ENCODE measurements around the gene WDR75.

Gene WDR75

DNA sequence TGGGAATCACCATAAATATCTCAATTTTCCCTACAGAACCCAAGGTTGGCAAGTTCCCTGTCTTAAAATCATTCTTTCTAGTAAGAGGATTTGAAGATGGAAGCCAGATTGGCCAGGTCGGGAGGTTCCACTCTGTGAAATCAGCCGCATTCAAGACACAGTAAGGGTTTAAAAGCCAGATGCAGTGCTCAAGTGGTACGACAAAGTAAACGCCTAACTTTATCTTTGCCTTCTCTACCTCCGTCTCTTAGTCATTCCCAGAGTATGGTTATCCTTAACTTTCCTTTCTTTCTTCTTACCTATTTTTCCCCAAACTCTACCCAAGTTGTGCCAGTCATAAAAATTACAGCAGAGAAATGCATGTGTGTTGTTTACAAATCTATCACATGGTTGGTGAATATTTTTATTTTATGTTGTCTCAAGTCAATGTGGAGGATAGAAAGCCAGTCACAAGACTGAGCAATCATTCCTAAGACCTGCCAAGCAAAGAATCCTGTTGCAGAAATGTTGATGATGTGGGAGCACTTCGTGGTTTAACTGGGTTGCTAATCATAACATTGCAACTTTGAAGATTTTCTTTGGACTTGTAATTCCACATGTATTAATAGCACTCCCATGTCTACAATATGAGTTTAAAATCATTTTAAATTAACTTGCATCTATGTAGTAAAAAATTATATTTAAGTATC, 76.7 kb downstream of the WDR75 start:
- TF ChIP-seq, protein P1, sequence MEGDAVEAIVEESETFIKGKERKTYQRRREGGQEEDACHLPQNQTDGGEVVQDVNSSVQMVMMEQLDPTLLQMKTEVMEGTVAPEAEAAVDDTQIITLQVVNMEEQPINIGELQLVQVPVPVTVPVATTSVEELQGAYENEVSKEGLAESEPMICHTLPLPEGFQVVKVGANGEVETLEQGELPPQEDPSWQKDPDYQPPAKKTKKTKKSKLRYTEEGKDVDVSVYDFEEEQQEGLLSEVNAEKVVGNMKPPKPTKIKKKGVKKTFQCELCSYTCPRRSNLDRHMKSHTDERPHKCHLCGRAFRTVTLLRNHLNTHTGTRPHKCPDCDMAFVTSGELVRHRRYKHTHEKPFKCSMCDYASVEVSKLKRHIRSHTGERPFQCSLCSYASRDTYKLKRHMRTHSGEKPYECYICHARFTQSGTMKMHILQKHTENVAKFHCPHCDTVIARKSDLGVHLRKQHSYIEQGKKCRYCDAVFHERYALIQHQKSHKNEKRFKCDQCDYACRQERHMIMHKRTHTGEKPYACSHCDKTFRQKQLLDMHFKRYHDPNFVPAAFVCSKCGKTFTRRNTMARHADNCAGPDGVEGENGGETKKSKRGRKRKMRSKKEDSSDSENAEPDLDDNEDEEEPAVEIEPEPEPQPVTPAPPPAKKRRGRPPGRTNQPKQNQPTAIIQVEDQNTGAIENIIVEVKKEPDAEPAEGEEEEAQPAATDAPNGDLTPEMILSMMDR (IDR thresholded peaks at IDR 0.05; ENCODE audit: low read depth, low read length): no peak
- no peak overlapping the region for H3K4me3 ChIP-seq (ENCODE audit: low read depth, low read length)
- no peak for DNase-seq

DNA sequence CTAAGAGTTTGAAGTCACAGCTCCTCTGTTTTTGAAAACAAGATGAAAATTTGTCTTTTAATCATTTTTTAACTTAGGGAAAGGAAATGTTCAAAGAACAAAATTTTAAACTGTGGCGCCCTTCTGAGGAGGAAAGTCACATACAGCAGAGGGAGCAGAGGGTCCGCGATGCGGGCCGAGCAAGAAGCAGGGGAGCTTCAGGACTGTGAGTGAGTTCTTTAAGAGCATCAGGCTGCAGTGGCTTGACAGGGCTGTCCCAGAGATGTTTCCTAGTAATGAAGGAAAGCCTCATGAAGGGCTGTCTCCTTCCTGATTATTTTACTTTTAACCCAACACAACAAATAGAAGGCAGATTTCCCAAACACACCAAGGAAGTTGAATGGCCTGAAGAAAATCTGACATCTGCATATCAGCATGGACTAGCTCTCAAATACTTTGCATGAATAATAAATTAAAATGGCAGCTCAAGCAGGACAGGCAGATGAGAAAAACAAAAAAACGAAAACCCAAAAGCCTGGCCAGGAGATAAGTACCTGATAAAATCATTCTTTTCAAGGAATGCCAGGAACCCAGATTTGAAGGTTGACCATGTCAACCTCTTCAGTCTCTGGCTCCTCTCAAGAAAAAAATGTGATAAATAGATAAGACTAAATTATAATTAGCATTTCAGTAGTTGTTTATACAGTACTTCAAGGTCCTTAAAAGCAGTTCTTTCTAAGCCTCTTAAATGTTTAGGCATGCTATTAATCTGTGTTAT, 78.5 kb downstream of the WDR75 start:
- no peak overlapping the region for H3K4me3 ChIP-seq (ENCODE audit: low read depth, low read length)
- H3K27me3 ChIP-seq (ENCODE audit: insufficient read depth, low read depth, severe bottlenecking): no peaks in the 10 kb centered on the region
- no peaks in the 10 kb centered on the region for H3K36me3 ChIP-seq
- H3K9me3 ChIP-seq (ENCODE audit: severe bottlenecking): no peaks in the 10 kb centered on the region
- DNase-seq: no peak
- no peak overlapping the region for H3K27ac ChIP-seq
- TF ChIP-seq, protein P1 (IDR thresholded peaks at IDR 0.05; ENCODE audit: low read depth, low read length): no peak

More for the DNA sequence above, 76.7 kb downstream of the WDR75 start:
- Histone ChIP-seq H3K36me3 (no peaks in the 10 kb centered on the region), H3K9me3 (ENCODE audit: severe bottlenecking) (no peaks in the 10 kb centered on the region), H3K27ac (no peak overlapping the region), H3K27me3 (ENCODE audit: insufficient read depth, low read depth, severe bottlenecking) (no peaks in the 10 kb centered on the region)

DNA sequence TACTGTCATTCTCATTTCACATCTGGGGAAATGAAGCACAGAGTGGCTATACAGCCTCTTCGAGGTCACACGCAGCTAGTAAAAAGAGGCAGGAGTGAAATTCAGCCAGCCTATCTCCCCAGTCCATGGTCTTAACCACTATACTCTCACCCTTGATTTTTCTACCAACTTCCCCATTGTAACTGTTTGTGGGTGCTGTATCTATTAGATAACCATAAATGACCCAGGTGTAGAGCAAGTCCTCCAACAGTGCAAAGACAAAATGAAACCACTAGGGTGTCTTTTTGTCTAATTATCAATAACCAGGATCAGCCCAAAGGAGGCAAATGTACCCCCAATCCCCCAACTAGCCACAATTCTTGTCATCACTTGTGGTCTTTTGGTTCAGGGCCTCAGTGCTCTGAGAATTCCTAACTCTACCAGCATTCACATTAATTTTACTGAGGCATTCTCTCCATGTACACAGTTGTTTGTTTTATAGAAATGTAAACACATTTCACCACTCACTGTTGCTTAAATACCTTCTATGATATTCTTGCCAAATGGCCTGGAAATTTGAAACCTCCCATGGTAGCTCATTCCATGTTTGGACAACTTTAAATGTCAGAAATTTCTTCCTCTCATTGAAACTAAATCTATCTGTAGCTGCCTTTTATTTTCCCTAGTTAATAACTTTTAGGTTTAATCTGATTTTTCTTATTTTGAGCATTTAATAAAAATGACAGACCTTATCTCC, 80.6 kb downstream of the WDR75 start:
- no peak overlapping the region for H3K27ac ChIP-seq
- no peak overlapping the region for H3K4me3 ChIP-seq (ENCODE audit: low read depth, low read length)

DNA sequence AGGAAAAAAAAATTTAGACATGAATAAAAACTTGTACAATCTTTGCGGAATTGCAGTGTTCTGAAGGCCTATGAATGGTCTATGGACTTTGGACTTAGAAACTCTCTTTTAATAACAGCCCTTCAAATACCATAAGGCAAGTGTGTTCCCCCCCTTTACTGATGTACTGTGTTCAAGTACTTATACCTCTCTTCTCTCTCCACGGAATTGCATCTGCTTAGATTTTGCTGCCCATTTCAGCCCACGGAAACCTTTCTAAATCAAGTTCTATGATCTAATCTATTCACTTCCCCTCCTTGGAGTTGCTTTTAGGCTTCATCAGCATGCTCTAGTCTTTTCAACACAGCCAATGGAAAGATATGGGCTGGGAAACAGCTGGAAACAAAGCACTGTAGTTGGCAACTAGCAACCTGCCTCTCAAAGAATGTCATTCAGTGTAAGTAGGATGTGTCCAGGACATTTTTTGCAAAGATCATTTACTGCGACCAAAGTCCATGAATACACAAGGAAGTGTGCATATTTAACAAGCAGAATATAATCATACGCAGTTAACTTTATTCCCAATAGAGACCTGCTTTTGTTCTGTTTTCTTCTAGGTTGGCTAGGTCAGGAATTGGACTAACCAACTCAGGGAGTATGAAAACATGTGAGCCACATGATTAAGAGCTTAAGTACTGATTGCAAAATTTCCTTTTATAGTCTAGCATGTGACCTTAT, 81.3 kb downstream of the WDR75 start:
- Histone ChIP-seq H3K9me3 (ENCODE audit: severe bottlenecking) (no peaks in the 10 kb centered on the region), H3K4me3 (ENCODE audit: low read depth, low read length) (no peak overlapping the region), H3K27me3 (ENCODE audit: insufficient read depth, low read depth, severe bottlenecking) (no peaks in the 10 kb centered on the region), H3K36me3 (no peaks in the 10 kb centered on the region), H3K27ac (no peak overlapping the region)
- DNase-seq: no peak
- TF ChIP-seq, protein P1 (IDR thresholded peaks at IDR 0.05; ENCODE audit: low read depth, low read length): no peak

More for the DNA sequence above, 80.6 kb downstream of the WDR75 start:
- TF ChIP-seq, protein P1 (IDR thresholded peaks at IDR 0.05; ENCODE audit: low read depth, low read length): no peak
- no peaks in the 10 kb centered on the region for H3K27me3 ChIP-seq (ENCODE audit: insufficient read depth, low read depth, severe bottlenecking)
- H3K9me3 ChIP-seq (ENCODE audit: severe bottlenecking): no peaks in the 10 kb centered on the region
- H3K36me3 ChIP-seq: no peaks in the 10 kb centered on the region
- no peak for DNase-seq

DNA sequence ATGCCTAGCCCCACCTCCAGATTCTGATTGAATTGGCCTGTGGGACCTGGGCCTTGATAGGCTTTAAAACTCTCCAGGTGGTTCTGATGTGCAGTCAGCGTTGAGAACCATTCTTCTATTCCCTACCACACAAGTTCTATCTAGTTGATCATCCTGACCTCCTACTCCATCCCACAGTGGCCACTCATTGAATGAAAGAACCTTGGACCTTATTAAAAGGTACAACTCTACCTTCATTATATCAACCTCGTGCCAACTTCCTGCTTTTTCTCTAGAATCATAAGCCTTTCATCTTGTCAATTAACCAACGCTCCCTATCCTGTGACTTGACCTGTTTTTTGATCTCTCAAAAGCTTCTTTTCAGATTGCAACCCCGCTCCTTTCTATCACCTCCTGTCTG, 83.5 kb downstream of the WDR75 start:
- no peaks in the 10 kb centered on the region for H3K9me3 ChIP-seq (ENCODE audit: severe bottlenecking)
- TF ChIP-seq, protein P1 (IDR thresholded peaks at IDR 0.05; ENCODE audit: low read depth, low read length): no peak
- no peak overlapping the region for H3K4me3 ChIP-seq (ENCODE audit: low read depth, low read length)
- H3K36me3 ChIP-seq: no peaks in the 10 kb centered on the region
- H3K27me3 ChIP-seq (ENCODE audit: insufficient read depth, low read depth, severe bottlenecking): no peaks in the 10 kb centered on the region
- no peak for DNase-seq
- no peak overlapping the region for H3K27ac ChIP-seq
